Epithelial cell of proximal tubule (primary cell): Measurements from ENCODE around the gene RHCG. TPM values are rescaled to one million over a fixed set of nuclear protein-coding genes. Genes with fewer than 3 reads are reported as not detected.

Source experiments
- DNase-seq: peaks from one replicate; pipeline ENCODE4 v3.0.0-alpha.2; 2011; ENCODE audit warnings: low read depth
- H3K4me3 ChIP-seq: 2 replicates; pipeline ENCODE4 v1.5.1; 2011; ENCODE audit warnings: low read depth, mild to moderate bottlenecking, low read length
- total RNA-seq: library from RNA; depleted of rRNA; stranded (reverse); fragments of >200 nt; gene quantifications from 2 replicates; pipeline ENCODE4 v1.2.3, GENCODE V29; 2015
- TF ChIP-seq, protein P1 (sequence below): conservative IDR thresholded peaks from 2 replicates; pipeline ENCODE4 v1.5.1; 2012; ENCODE audit warnings: low read depth, mild to moderate bottlenecking, low read length

Gene RHCG
- total RNA-seq, 1 donor from 2014 or later = not detected

DNA sequence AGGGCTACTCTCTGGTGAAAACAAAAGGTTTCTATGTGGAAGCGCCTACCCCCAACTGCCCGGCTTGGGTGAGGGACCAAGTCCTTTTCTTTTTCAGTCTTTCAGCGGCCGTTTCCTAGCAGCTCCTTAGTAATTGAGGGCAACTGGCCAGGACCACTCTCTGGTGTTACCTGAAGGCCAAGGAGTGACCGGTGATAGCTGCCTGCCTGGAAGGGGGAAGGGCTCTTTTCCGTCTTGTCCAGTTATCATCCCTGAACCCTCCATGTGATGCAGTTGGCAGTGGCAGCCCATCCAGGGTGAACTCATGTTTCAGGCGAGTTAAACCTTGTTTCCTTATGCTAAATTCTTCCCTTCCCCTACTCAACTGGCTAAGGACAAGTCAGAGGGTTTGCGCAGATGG is 33.3 kb downstream of the RHCG start:
- no peak for DNase-seq
- TF ChIP-seq, protein P1, sequence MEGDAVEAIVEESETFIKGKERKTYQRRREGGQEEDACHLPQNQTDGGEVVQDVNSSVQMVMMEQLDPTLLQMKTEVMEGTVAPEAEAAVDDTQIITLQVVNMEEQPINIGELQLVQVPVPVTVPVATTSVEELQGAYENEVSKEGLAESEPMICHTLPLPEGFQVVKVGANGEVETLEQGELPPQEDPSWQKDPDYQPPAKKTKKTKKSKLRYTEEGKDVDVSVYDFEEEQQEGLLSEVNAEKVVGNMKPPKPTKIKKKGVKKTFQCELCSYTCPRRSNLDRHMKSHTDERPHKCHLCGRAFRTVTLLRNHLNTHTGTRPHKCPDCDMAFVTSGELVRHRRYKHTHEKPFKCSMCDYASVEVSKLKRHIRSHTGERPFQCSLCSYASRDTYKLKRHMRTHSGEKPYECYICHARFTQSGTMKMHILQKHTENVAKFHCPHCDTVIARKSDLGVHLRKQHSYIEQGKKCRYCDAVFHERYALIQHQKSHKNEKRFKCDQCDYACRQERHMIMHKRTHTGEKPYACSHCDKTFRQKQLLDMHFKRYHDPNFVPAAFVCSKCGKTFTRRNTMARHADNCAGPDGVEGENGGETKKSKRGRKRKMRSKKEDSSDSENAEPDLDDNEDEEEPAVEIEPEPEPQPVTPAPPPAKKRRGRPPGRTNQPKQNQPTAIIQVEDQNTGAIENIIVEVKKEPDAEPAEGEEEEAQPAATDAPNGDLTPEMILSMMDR = no peak

DNA sequence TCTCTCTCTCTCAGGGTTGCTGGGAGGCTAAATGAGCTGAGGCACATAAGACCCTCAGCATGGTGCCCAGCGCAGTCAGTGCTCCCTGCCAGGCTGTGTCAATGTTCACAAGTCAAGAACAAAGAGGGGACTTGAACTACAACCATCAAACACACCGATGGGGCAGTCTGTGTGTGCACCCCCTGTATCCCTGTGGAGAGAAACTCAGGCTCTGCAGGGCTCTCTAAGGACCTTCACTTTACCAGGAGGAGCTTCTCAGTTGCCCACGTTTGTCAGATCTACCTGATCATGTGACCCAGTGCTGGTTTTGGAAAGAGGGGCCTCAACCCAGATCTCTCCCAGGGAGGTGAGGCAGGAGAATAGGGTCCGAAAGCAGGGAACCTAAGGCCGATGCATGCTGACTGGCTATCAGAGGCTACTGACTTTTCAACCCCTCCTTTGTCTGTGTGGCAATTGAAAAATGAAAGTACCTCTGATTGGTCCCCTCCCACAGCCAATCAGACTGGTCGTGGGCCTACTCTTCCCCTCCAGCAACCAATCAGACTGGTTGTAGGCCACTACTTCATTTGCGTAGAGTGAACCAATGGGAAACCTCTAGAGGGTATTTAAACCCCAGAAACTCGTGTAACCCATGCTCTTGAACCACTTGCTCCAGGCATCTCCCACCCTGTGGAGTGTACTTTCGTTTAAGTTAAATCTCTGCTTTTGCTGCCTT is 34.0 kb downstream of the RHCG start:
- H3K4me3 ChIP-seq = no peak overlapping the region
- TF ChIP-seq, protein P1 = no peak
- DNase-seq = no peak

More for the DNA sequence above, 33.3 kb downstream of the RHCG start:
- no peak overlapping the region for H3K4me3 ChIP-seq

DNA sequence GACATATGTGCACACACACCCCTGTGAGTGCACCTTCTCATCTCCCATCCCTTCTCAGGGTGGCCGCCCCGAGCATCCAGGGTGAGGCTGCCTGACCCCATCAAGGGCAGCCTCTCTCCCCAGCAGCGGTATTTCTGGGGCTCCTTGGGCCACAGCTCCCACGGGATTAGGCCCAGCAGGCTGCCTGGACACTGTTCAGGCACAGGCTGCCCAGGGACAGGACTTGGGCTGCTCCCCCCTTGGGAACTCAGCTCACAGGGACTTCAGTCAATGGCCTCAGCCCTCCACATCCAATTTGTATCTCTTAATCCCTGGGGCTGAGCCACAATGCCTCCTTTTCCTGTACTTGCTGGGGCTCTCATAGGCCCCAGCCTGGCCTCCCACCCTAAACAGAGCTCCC is 35.0 kb downstream of the RHCG start:
- TF ChIP-seq, protein P1 = no peak
- no peak overlapping the region for H3K4me3 ChIP-seq
- no peak for DNase-seq

DNA sequence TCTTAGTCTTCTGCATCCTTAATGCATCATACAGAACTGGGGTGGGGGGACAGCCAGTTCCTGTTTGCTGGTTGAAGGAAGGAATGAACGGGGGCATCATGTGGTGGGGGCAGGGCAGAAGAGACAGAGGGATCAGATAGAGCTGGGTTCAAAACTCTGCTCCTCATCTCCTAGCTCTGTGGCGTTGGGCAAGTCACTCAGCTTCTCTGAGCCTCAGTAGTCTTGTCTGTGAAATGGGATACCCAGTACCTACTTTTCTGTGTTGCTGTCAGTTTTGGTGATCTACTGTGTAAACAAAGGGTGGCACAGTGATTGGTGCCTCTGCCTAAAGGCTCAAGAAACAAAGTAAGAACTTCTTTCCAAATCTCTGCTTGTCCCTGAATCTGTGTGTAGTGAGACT is 36.3 kb downstream of the RHCG start:
- no peak for DNase-seq
- TF ChIP-seq, protein P1 = no peak
- H3K4me3 ChIP-seq = no peak overlapping the region

DNA sequence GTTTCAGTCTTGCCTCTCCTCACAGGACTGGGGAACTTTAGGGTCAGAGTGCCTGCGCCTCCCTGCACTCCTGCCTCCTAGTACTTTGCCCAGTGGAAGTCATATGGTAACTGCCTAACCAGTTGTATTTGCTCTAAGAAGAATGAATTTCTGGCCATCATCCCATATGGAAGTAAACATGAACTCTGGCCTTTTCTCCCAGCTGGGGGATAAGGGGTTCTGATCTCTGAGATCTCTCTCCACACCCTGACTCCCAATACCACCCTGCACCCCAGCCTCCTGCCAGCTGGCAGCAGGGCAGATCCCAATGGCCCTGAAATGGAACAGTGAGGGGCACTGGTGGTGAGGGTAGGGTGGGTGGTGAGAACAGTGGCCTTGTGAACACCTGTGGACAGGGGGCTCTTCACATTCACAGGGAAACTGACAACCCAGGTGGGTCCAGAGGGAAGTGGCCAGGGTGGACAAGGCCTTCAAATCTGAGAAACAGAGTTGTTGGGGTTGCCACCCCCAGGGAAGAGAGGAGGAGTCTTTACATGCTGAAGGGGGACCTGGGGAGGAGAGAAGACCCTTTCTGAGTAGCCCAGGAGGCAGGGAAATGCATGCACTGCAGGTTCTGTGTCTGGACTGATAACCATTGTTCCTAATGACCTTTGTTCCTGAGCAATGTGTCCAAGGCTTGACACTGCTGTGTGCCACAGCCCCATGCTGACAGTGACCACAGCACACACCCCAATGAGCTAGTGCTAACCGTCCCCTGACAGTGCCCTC is 36.9 kb downstream of the RHCG start:
- TF ChIP-seq, protein P1 = no peak
- DNase-seq = no peak
- H3K4me3 ChIP-seq = no peak overlapping the region

DNA sequence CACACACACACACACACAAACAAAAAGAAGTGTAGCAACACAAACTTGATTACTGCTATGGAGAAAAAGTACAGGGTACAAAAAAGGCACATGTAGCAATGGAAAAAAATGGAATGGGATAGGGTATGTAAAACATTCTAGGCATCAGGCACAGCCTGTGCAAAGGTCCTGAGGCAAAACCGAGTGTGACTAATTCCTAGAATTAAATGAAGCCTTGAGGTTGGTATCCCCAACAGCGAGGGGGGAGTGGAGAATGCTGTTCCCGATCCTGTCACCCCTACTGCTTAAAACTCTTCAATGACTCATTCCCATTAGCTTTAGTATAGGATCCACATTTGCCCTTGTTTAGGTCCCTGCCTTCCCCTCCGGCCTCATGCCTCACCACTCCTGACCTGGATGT is 37.9 kb downstream of the RHCG start:
- no peak overlapping the region for H3K4me3 ChIP-seq
- TF ChIP-seq, protein P1 = no peak
- DNase-seq = no peak

DNA sequence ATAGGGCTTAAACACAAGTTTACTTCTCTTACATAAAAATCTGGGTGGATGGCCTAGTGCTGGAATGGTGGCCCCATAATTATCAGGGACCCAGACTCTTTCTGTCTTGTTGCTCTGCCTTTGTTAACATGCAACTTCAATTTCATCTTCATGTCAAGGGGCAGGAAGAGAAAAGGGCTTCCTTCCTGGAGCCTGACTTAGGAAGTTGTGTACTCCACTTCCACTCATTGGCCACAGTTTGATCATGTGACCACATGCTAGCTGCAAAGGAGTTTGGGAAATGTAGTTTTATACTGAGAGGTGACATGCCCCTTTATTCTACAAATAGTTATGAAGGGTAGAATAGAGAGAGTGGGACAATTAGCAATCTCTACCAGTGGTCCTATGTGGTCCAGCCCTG is 39.3 kb downstream of the RHCG start:
- no peak overlapping the region for H3K4me3 ChIP-seq
- DNase-seq = no peak
- TF ChIP-seq, protein P1 = no peak
